PFSK-1 (cell line): Measurements from ENCODE around the gene PCDHGB7.

Source experiments
- FOXP2 ChIP-seq: optimal IDR thresholded peaks from 2 replicates; pipeline ENCODE3; 2011; ENCODE audit warnings: borderline replicate concordance, control low read depth, inconsistent platforms; ENCODE audit not compliant: insufficient read depth; ENCODE audit errors: extremely low read length, extremely low read depth
- POLR2AphosphoS5 ChIP-seq: IDR thresholded peaks from 2 replicates; pipeline ENCODE4 v1.6.1; 2012; ENCODE audit warnings: low read depth, mild to moderate bottlenecking, control low read depth, low read length, moderate library complexity
- SIN3A ChIP-seq: IDR thresholded peaks from 2 replicates; pipeline ENCODE4 v1.6.1; 2012; ENCODE audit warnings: mild to moderate bottlenecking, low read length, moderate library complexity, borderline replicate concordance; ENCODE audit not compliant: insufficient read depth
- TAF1 ChIP-seq: IDR thresholded peaks from 2 replicates; pipeline ENCODE4 v1.6.1; 2012; ENCODE audit warnings: low read length, control low read depth, borderline replicate concordance; ENCODE audit not compliant: insufficient read depth
- TF ChIP-seq, protein P1 (sequence below), 2 experiments: IDR thresholded peaks; 2 replicates each; pipeline versions ENCODE4 v1.6.1 to v1.8.0; 2011 to 2012; ENCODE audit warnings: low read depth in 2 of 2, low read length in 2 of 2, control low read depth in 1 of 2, inconsistent platforms in 1 of 2, mild to moderate bottlenecking in 1 of 2, moderate library complexity in 1 of 2; ENCODE audit not compliant: insufficient read depth in 1 of 2

PCDHGB7 gene

DNA sequence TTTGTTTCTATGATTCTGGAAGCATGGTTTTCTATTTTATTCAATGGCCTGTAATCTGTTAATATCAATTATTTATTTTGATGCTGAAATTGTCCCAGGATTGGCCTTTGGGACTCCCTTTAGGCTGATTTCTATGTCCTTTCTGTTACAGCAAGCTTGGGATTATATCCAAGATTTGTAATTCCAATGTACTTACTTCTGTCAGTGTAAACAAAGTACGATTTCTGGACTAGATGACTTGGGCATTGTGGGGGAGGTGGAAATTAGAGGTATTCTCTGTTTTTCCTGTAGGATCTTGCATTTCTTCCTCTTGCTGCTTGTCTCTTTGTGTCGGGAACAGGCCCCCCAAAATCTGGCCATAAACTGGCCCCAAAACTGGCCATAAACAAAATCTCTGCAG, 16.5 kb downstream of the PCDHGB7 start:
- no peak for TF ChIP-seq SIN3A

DNA sequence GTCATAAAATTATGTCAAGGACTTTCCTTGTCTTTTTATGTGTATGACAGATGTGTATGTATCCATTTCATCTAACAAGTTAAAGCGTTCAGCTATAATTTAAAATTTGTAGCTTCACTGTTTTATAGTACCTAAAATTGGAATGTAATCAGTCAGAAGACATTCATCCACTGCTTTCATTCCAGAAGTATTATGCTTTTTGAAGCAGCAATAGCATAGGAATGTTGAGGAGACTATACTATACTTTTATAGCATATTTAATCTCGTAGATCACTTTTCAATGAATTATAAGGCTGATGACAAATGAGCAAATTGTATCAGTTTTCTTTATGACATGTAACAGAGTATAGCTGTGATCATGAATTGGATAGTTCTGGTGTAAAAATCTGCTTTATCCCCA, 19.7 kb downstream of the PCDHGB7 start:
- TF ChIP-seq POLR2AphosphoS5 = no peak

DNA sequence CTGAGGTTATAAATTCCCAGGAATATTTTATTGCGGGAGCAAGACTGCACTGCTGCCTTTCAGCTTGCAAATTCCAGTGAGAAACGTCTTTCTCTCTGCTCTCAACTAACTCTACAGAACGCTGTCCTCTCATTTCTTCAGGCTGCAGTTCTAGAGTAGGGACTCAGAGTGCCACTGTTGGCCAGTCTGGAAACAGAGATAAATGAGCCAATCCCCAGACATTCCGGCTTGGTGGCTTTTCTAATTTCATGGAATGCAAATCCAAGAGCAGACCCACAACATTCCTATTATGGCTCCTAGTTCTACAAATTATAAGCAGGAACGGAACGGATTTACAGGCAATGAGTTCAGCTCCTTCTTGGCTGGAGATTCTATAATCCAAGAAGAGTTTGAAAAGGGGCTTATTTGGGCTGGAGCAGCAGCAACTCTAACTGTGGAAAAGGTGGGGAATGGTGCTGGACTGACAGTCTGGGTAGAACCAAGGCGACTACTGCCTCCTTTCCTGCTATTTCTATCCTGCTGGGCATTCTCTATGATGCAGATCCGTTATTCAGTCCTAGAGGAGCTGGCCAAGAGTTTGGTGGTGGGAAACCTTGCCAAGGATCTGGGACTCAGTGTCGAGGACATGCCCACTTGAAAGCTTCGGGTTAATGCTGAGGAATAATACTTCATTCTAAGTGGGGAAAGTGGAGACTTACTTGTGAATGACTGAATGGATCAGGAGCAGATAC, 22.1 kb downstream of the PCDHGB7 start:
- TF ChIP-seq POLR2AphosphoS5 = no peak
- TF ChIP-seq FOXP2 = no peak
- no peak for TF ChIP-seq SIN3A
- TF ChIP-seq, protein P1, sequence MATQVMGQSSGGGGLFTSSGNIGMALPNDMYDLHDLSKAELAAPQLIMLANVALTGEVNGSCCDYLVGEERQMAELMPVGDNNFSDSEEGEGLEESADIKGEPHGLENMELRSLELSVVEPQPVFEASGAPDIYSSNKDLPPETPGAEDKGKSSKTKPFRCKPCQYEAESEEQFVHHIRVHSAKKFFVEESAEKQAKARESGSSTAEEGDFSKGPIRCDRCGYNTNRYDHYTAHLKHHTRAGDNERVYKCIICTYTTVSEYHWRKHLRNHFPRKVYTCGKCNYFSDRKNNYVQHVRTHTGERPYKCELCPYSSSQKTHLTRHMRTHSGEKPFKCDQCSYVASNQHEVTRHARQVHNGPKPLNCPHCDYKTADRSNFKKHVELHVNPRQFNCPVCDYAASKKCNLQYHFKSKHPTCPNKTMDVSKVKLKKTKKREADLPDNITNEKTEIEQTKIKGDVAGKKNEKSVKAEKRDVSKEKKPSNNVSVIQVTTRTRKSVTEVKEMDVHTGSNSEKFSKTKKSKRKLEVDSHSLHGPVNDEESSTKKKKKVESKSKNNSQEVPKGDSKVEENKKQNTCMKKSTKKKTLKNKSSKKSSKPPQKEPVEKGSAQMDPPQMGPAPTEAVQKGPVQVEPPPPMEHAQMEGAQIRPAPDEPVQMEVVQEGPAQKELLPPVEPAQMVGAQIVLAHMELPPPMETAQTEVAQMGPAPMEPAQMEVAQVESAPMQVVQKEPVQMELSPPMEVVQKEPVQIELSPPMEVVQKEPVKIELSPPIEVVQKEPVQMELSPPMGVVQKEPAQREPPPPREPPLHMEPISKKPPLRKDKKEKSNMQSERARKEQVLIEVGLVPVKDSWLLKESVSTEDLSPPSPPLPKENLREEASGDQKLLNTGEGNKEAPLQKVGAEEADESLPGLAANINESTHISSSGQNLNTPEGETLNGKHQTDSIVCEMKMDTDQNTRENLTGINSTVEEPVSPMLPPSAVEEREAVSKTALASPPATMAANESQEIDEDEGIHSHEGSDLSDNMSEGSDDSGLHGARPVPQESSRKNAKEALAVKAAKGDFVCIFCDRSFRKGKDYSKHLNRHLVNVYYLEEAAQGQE (IDR thresholded peaks at IDR 0.05; ENCODE audit: insufficient read depth in 1 of 2, low read depth in 2 of 2, low read length in 2 of 2) = no peak

DNA sequence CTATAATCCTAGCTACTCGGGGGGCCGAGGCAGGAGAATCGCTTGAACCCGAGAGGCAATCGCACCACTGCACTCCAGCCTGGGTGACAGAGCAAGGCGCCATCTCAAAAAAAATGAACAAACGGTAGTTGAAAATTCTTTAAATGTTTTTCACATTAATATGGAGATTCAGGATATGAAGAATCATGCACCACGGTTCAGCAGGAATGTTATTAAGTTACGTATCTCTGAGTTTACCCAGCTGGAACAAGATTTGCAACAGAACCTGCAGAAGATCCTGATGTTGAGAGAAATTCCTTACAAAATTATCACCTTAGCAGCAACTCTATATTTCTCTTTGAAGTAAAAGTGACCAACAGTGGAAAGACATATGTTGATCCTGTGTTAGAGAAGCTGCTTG, 22.9 kb downstream of the PCDHGB7 start:
- TF ChIP-seq POLR2AphosphoS5 (no peak), TAF1 (no peak), SIN3A (no peak), FOXP2 (no peak)
- TF ChIP-seq, protein P1 (IDR thresholded peaks at IDR 0.05; ENCODE audit: insufficient read depth in 1 of 2, low read depth in 2 of 2, low read length in 2 of 2) = no peak

DNA sequence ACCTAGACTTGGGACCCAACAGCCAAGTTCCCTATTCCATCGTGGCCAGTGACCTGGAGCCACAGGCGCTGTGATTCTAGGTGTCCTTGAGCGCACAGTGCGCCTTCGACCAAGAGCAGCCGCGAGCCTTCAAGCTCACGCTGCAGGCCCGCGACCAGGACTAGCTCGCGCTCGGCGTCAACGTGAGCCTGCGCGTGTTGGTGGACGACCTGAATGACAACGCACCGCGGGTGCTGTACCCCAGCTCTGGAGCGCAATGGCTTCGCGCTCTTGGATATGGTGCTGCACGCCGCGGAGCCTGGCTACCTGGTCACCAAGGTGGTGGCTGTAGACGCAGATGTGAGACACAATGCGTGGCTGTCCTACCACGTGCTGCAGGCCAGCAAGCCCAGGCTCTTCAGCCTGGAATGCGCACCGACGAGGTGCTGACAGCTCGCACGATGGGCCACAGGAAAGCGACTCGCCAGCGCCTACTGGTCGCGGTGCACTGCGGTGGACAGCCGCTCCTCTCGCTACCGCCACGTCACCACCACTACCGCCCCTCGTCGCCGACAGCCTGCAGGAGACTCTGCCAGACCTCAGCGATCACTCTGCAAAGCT, 24.2 kb downstream of the PCDHGB7 start:
- TF ChIP-seq FOXP2 = no peak
- no peak for TF ChIP-seq POLR2AphosphoS5
- TF ChIP-seq, protein P1 (IDR thresholded peaks at IDR 0.05; ENCODE audit: insufficient read depth in 1 of 2, low read depth in 2 of 2, low read length in 2 of 2) = no peak
- TF ChIP-seq TAF1 = no peak
- TF ChIP-seq SIN3A = no peak

DNA sequence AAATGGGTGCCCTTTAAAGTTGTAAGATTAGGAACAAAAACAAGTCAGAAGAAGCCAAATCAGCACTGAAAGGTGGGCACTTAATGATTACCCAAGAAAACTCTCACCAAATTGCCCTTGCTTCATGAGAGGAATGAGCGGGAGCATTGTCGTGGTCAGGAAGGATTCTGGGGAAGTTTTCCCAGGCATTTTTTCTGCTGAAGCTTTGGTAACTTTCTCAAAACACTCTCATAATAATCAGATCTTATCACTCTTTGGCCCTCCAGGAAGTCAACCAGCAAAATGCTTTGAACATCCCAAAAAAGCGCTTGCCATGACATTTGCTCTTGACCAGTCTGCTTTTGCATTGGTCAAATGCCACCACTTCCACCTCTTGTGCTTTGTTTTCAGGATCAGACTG, 47.9 kb downstream of the PCDHGB7 start:
- TF ChIP-seq FOXP2 (no peak), TAF1 (no peak), SIN3A (no peak), POLR2AphosphoS5 (no peak)
- TF ChIP-seq, protein P1 (IDR thresholded peaks at IDR 0.05; ENCODE audit: insufficient read depth in 1 of 2, low read depth in 2 of 2, low read length in 2 of 2) = no peak
